Mucosa of descending colon (tissue), 3 donors: ENCODE results near the gene ATXN3. TPM values are rescaled to one million over a fixed set of nuclear protein-coding genes. Genes with fewer than 3 reads are reported as not detected.
A peak's percentile ranks its signal among the peaks of the same experiment; 100 is the strongest.

Experiments used
- ATAC-seq: fragments of 200-7000 bp; cut with Tn5 transposase; one replicate; pipeline ENCODE4 v1.9.1; 2020; ENCODE audit warnings: mild to moderate bottlenecking, moderate library complexity
- DNase-seq, 3 donors: peaks; one replicate each; pipeline ENCODE4 v3.0.0-alpha.2; 2020
- H3K36me3 ChIP-seq: fragments of 200-600 bp; one replicate; pipeline ENCODE4 v1.8.0; 2021; ENCODE audit warnings: low read depth, mild to moderate bottlenecking
- H3K4me1 ChIP-seq: fragments of 200-600 bp; one replicate; pipeline ENCODE4 v1.8.0; 2021; ENCODE audit warnings: low read depth, mild to moderate bottlenecking
- H3K4me3 ChIP-seq: fragments of 200-600 bp; one replicate; pipeline ENCODE4 v1.8.0; 2021; ENCODE audit warnings: mild to moderate bottlenecking
- H3K9me3 ChIP-seq: fragments of 200-600 bp; one replicate; pipeline ENCODE4 v1.8.0; 2021; ENCODE audit warnings: mild to moderate bottlenecking
- CTCF ChIP-seq: fragments of 200-600 bp; IDR thresholded peaks from one replicate; pipeline ENCODE4 v1.8.0; 2022; ENCODE audit warnings: antibody characterized with exemption, mild to moderate bottlenecking
- intact Hi-C, 2 donors: fragments of 100-400 bp; cut with DNase I in 1 of 2; cut with micrococcal nuclease in 1 of 2; formaldehyde crosslinking; loops; one replicate each; pipeline versions ENCODE4 v1.11.0 to v1.11.1; 2022; cut with DNase I, micrococcal nuclease
- total RNA-seq, 3 donors: library from RNA; stranded (reverse); fragmentation: NEBNext Ultra II Directional in 2 of 3; extraction: Animal tissue kit (Norgen Biotek cat#: 25700) in 2 of 3; gene quantifications; one replicate each; pipeline versions ENCODE4 v1.2.1 to v1.2.4, GENCODE V29; 2021 to 2023
- donor health status: DM: no; HTN: no; CAD: no; lungs with moderate emphysema.
- donor health status: DM: no; HTN: no; CAD: no.
- donor health status: DM: no; HTN: yes; CAD: no.

Gene ATXN3
- total RNA-seq, 3 donors from 2014 or later: 23.4 to 53.0 (median 29.2) TPM

GRCh38 chr14:92040431-92041051 lies 65.8 kb downstream of the ATXN3 start:
- Histone ChIP-seq H3K36me3 (no peaks in the 10 kb centered on the region), H3K4me1 (peaks cover 23% of the 10 kb centered on the region), H3K9me3 (no peaks in the 10 kb centered on the region), H3K4me3 (peak overlapping the region; percentile 76)
- no peak for TF ChIP-seq CTCF
- DNase-seq (peak in 1 of 3 donors; percentile 56), ATAC-seq (peak; percentile 66)
- intact Hi-C loops: no loop called here

GRCh38 chr14:92039719-92040430 lies 66.5 kb downstream of the ATXN3 start, which contains the start of gene TRIP11:
TSS of gene TRIP11 (minus strand) at chr14:92040059. CDS start at chr14:92039685, 374 bp downstream.
- peak within 1 kb of the TSS; percentile 76 for H3K4me3 ChIP-seq
- intact Hi-C loops: no loop called here
- DNase-seq: peak; percentile 96 to 97 (median 96)
- H3K9me3 ChIP-seq: no peaks in the 10 kb centered on the region
- H3K36me3 ChIP-seq: no peaks in the 10 kb centered on the region
- ATAC-seq: peak; percentile 98
- TF ChIP-seq CTCF: no peak
- peaks cover 23% of the 10 kb centered on the region for H3K4me1 ChIP-seq

GRCh38 chr14:92039063-92039718 lies 67.2 kb downstream of the ATXN3 start:
- ATAC-seq (peak; percentile 39), DNase-seq (peak in 1 of 3 donors; percentile 62)
- H3K36me3 ChIP-seq: no peaks in the 10 kb centered on the region
- H3K4me1 ChIP-seq: peaks cover 23% of the 10 kb centered on the region
- TF ChIP-seq CTCF: no peak
- H3K9me3 ChIP-seq: no peaks in the 10 kb centered on the region
- intact Hi-C loops: no loop called here
- peak overlapping the region; percentile 76 for H3K4me3 ChIP-seq

- Histone ChIP-seq H3K9me3 (no peaks in the 10 kb centered on the region), H3K36me3 (no peaks in the 10 kb centered on the region), H3K4me3 (no peak overlapping the region), H3K4me1 (peaks cover 23% of the 10 kb centered on the region)
- intact Hi-C loops: no loop called here
- TF ChIP-seq CTCF: no peak
- ATAC-seq: no peak
- DNase-seq: no peak
Measured at GRCh38 chr14:92037989-92038388, 68.4 kb downstream of the ATXN3 start.

- no peak for ATAC-seq
- no peak for TF ChIP-seq CTCF
- no peaks in the 10 kb centered on the region for H3K36me3 ChIP-seq
- DNase-seq: no peak
- peaks cover 20% of the 10 kb centered on the region for H3K4me1 ChIP-seq
- H3K9me3 ChIP-seq: no peaks in the 10 kb centered on the region
- H3K4me3 ChIP-seq: no peak overlapping the region
- intact Hi-C loops: no loop called here
Measured at GRCh38 chr14:92035890-92036289, 70.5 kb downstream of the ATXN3 start.
